Stimulated activated CD4-positive, alpha-beta T cell treated with anti-CD3 and anti-CD28 coated beads, Interleukin-12 subunit alpha, Interleukin-12 subunit beta, amount 100 ng/mL, for 24 hours (primary cell): Measurements from ENCODE around the gene NAALAD2.
"Not testable (repeated sequence)": the region's sequence is repeated elsewhere in the genome, so short reads cannot be mapped to it uniquely, and the experiment has no call there.

ENCODE experiments used
- DNase-seq, 2 experiments: peaks; one replicate each; pipeline ENCODE4 v3.0.0-alpha.2; 2020; ENCODE audit warnings: low read depth in 2 of 2

The NAALAD2 gene

DNA sequence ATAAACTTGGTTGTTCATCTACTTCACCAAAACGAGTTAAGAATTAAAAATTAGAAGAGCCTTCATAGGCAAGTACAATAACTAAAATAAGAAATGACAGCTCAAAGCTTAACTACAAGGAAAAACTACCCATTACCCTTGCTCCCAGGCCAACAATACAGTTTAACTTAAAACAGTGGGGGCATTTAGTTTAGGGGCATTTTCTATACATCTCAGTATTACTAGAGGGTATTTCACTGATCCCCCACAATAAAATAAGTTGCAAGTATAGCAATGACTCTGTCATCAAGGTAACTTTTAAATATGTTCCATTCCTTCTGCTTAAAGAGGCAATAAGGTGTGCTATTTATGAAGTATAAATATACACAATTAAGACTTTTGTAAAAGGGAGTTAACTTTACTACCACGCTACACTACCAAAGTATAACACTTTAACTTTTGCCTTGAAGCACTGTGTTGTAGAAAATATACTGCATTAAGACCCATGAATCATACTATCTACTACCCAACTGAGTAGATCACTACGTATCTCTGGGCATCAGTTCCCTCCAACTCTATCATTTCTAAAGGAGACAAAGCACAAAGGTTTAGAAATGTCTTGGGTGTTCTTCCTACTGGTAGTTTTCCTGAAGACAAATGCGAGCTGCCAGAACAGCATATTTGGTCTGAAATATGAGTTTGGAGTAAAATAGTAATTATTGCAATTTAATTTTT, 58.6 kb downstream of the NAALAD2 start:
- DNase-seq: no peak

- no peak for DNase-seq
Observed at GRCh38 chr11:90197377-90197776, 62.9 kb downstream of the NAALAD2 start.

GRCh38 chr11:90202342-90202741, 67.9 kb downstream of the NAALAD2 start:
- no peak for DNase-seq

DNA sequence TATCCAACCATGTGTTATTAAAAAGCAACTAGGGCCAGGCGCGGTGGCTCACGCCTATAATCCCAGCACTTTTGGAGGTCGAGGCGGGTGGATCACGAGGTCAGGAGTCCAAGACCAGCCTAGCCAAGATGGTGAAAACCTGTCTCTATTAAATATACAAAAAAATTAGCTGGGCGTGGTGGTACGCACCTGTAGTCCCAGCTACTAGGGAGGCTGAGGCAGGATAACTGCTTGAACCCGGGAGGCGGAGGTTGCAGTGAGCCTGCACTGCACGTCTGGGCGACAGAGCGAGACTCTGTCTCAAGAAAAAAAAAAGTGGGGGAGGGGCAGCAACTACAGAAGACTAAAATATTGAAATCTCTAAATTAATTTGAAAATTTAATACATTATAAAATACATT, 69.9 kb downstream of the NAALAD2 start:
- DNase-seq: no peak

DNA sequence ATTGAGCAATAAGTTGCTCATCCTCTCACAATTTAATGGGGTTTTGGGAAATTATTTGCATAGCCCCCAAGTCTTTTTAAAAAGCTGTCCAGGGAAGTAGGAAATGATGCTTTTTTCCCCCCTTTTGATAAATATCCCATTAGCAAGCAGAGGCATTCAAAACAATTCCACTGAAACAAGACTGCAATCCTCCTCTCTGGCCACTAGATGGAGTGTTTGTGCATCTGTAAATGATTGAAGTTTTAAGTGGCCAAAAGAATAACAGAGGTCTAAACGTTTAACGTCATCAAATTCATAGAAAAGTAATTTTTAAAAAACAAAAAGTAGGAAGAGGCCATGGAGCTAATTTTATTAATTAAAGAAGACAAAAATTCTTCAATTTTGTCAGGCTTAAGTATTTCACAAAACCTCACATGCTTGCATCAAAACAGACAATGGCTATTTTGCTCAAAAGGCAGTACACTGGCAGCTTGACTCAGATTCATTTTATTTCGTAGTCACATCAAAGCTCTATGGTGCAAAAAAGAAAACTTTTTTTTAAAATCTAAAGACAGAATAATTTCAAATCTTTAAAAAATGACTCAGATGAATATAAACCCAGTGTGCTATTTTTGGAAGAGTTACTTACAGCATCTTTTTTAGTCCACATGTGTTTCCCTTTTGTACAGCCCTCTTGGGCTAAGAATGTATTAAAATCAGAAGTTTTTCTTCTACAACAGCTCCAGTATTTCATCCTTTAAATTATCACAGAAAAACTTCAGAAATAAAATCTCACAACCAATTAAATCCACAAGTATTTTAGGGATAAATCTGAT, 70.6 kb downstream of the NAALAD2 start:
- DNase-seq: no peak

DNA sequence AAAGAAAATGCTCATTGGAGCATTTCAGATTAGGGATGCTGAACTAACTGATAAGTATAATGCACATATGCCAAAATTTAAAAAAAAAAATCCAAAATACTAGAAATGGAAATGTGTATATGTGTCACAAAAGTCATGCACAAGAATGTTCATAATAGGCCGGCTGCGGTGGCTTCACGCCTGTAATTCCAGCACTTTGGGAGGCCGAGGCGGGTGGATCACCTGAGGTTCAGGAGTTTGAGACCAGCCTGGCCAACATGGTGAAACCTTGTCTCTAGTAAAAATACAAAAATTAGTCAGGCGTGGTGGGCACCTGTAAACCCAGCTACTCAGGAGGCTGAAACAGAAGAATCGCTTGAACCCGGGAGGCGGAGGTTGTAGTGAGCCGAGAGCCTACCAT, 73.5 kb downstream of the NAALAD2 start:
- DNase-seq: not testable (repeated sequence)

DNA sequence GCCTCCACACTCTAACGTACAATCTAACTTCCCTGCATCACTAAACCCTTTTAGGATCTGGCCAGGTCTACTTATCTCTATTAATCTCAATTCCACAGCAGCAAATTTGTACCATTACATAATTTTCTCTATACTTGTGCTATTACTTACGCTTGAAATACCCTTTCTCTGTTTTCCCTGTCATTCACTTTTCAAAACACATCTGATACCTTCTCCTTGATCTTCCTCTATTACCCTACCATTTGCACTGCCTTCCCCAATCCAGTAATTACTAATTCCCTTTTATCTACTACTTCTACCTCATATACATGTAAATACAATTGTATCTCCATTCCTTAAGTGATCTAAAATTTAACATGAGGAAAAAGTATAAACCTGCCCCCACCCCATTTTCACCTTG, 74.4 kb downstream of the NAALAD2 start:
- no peak for DNase-seq

DNA sequence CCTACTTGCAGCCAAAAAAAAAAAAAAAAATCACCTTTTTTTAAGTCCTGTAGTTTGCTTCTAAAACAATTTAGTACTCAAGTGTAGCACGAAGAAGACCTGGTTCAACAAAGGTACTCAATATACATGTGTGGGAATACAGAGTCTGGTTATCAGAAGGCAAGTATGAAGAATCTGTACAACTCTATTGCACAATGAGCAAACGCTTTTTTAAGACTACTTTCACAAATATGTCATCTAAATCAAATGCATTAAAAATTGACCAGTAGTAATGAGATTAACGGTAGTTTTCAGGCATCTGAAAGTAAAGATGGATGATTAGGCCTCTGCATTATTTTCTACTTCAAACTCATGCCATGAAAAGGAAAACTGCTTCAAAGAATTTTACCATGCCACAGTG, 78.9 kb downstream of the NAALAD2 start:
- no peak for DNase-seq

GRCh38 chr11:90216611-90217010, 82.1 kb downstream of the NAALAD2 start:
- DNase-seq: no peak

DNA sequence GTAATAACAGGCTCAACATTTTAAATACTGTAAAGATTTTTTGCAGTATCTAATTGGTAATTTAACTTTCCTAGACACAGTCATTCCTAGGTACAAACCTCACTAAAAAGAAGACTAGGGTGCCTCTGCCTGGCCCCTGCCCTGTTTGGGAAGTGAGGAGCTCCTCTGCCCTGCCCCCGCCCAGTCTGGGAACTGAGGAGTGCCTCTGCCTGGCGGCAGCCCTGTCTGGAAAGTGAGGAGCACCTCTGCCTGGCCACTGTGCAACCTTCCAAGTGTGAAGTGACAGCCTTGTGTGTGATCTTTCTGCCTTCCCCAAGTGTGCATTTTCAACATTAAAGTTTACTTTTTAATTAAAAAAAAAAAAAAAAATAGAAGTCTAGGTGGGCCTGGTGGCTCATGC, 84.1 kb downstream of the NAALAD2 start:
- DNase-seq: no peak

- no peak for DNase-seq
Observed at GRCh38 chr11:90219438-90219837, 85.0 kb downstream of the NAALAD2 start.

DNA sequence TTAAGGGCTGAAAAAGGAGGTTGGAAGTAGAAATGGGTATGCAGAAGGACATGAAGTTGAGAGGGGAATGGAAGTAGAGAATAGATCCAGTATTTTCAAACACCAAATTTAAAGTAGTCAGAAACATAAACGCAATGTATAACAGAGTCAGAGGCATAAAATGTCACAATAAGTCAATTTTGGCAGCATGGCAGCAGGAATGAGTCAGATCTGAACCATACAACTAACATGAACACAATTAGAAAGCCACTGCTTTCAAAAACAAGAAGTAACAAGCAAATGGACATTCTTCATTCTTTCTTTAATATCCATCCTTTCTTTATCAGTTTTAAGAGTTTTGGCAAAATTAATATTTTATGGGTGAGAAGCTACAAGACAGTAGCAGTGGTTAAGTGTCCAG, 85.9 kb downstream of the NAALAD2 start:
- DNase-seq: no peak

DNA sequence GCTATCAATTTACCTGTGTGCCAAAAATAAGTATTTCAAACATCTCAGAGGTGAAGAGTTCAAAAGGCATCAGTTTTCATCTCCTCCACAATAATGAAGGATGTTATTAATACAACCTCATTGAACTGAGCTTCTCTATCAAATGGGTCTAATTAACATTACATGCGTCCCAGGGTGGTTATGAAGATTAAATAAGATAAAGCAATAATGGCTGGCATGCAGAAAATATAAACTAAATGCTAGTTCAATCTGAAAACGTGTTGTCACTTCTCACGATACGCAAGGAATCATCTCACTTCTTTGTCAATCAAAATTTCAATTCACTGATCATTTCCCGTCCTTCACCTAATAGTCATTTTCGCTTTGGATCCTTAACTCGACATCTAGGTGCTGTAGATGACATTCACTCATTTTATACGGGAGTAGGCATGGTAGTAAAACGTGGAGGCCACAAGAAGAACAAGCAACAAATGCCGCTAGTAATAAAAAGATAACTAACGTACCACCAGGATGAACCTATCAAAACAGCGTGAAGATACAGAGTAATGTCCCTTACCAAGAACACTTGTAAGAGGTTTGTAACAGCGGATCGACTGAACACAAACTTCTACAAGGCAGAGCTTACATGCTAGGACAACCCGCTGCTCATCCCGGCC, 87.5 kb downstream of the NAALAD2 start:
- no peak for DNase-seq

- DNase-seq: peak; percentile 90 to 93
Observed at GRCh38 chr11:90222459-90223247, 88.2 kb downstream of the NAALAD2 start, which contains the start of gene CHORDC1. CHORDC1 (minus strand) TSS chr11:90223049; CDS start chr11:90222954, 95 bp downstream.

GRCh38 chr11:90223248-90223585, 88.8 kb downstream of the NAALAD2 start:
- no peak for DNase-seq

GRCh38 chr11:90228056-90228455, 93.6 kb downstream of the NAALAD2 start:
- DNase-seq: no peak

- DNase-seq: no peak
Observed at GRCh38 chr11:90229791-90230190, 95.3 kb downstream of the NAALAD2 start.

GRCh38 chr11:90234977-90235376, 100.5 kb downstream of the NAALAD2 start:
- DNase-seq: no peak

GRCh38 chr11:90235526-90235925, 101.1 kb downstream of the NAALAD2 start:
- no peak for DNase-seq

DNA sequence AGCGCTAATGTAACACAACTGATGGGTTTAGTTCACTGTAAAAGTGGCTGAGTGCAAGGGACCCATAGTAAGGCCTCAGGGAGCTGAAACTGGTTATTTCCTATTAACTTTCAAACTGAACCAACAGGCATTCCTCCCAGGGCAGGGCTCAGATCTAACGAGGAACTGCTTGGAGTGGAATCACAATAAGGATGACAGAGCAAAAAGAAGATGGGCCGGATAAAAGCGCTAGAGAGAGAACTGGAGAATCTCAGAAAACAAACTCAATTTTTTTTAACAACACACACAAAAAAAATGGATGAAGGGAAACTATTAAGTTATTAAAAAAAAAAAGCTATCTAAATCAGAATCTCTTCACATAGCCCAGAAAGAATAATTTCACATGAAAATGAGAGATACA, 102.5 kb downstream of the NAALAD2 start:
- DNase-seq: no peak

GRCh38 chr11:90239967-90240636, 105.6 kb downstream of the NAALAD2 start:
- not testable (repeated sequence) for DNase-seq
